ENCODE measurements around the gene OLFML1. TPM values are rescaled to one million over a fixed set of nuclear protein-coding genes. Genes with fewer than 3 reads are reported as not detected.
A peak's percentile ranks its signal among the peaks of the same experiment; 100 is the strongest.

OLFML1 gene
- total RNA-seq, 2 experiments from 2014 or later: not detected

DNA sequence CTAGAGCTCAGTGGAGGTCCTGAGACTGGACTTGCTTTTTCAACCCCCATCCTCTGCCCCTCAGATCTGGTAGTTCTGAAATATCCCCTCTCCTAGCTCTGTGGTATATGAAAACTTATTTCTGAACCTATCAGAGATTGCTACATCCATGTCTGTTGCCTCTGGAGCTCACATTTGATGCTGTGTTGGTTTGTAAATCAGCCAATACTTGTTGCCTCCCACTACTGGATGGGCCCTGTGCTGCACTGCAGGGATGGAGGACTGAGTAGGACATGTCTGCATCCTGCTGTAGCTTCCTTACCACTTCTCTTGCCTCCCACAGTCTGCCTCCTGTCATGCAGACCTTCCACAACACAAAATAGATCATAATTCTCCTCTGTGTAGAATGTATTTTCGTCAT, 5.2 kb downstream of the OLFML1 start:
- no peaks in the 10 kb centered on the region for H3K36me3 Mint-ChIP-seq
- DNase-seq: no peak
- no peak overlapping the region for H3K4me3 Mint-ChIP-seq
- no peaks in the 10 kb centered on the region for H3K9me3 Mint-ChIP-seq
- H3K27ac Mint-ChIP-seq: no peak overlapping the region
- peaks cover 3% of the 10 kb centered on the region for H3K4me1 Mint-ChIP-seq
- H3K27me3 Mint-ChIP-seq: no peaks in the 10 kb centered on the region

DNA sequence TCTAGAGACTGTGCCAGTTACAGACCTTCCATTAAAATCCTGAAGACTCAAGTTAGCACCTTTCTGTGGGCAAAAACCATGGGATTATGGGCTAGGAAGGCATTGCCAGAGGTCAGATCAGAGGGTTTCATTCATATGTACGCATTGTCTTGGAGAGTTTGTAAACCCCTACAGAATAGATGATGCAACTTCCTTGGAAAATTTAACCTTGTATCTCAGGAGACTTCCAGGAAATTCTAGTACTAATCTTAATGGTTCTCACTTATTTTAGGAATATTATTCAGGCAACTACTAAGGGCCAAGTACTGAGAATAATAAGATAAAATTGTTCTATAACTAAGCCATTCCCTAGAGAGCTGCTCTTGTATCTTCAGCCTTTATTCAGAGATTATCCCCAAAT, 6.9 kb downstream of the OLFML1 start:
- no peak for DNase-seq
- peaks cover 13% of the 10 kb centered on the region for H3K4me1 Mint-ChIP-seq
- no peak overlapping the region for H3K4me3 Mint-ChIP-seq
- no peak overlapping the region for H3K27ac Mint-ChIP-seq
- H3K9me3 Mint-ChIP-seq: no peaks in the 10 kb centered on the region
- H3K27me3 Mint-ChIP-seq: no peaks in the 10 kb centered on the region
- H3K36me3 Mint-ChIP-seq: peaks cover 3% of the 10 kb centered on the region

DNA sequence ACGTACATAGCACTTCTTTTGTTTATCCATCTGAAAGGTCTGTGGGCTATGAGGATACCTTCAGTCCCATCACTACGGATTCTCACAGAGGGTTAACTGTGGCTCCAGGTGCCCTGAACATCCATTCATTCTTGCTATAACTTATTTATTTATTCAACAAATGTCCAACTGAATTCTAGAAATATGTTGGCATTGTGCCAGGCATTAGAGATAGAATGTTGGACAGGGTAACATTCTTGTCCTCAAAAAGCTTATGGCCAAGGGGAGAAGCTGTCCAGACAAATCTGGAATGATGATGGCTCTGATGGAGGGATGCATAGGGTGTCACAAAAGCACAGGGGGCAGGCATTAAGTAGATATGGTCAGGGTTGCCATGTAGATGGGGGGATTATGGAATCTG, 8.4 kb downstream of the OLFML1 start:
- Mint-ChIP-seq H3K4me3 (no peak overlapping the region), H3K36me3 (peaks cover 3% of the 10 kb centered on the region), H3K9me3 (no peaks in the 10 kb centered on the region), H3K27ac (no peak overlapping the region), H3K4me1 (peaks cover 15% of the 10 kb centered on the region), H3K27me3 (no peaks in the 10 kb centered on the region)
- no peak for DNase-seq

DNA sequence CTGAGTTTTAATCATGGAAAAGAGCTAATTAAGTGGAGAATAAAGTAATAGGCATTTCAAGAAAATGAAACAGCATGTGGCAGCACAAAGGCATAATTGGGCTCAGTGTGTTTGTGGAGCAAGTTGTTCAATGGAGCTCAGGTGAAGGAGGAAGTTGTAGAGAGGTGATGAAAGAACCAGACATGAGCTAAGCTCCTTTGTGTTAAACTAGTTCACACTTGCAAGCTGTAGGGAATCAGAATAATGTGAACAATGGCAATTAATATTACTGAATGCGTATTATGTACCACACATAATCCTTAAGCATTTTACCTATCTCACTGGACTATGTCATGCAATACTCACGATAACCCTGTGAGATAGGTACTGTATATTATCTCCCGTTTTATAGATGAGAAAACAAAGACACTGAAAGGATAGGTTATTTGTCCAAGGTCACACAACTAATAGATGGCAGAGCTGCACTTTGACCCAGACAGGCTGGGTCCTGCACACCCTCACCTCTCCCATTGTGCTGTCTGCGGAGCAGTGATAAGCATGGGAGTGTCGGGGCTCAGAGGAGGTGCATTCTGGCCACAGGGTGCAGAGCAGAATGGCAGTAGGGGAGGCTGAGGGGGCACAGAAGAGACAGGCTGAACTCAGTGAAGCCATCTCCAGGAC, 8.9 kb downstream of the OLFML1 start:
- no peaks in the 10 kb centered on the region for H3K27me3 Mint-ChIP-seq
- H3K4me3 Mint-ChIP-seq: no peak overlapping the region
- H3K36me3 Mint-ChIP-seq: peaks cover 3% of the 10 kb centered on the region
- H3K4me1 Mint-ChIP-seq: peaks cover 16% of the 10 kb centered on the region
- no peak for DNase-seq
- H3K9me3 Mint-ChIP-seq: no peaks in the 10 kb centered on the region
- no peak overlapping the region for H3K27ac Mint-ChIP-seq

DNA sequence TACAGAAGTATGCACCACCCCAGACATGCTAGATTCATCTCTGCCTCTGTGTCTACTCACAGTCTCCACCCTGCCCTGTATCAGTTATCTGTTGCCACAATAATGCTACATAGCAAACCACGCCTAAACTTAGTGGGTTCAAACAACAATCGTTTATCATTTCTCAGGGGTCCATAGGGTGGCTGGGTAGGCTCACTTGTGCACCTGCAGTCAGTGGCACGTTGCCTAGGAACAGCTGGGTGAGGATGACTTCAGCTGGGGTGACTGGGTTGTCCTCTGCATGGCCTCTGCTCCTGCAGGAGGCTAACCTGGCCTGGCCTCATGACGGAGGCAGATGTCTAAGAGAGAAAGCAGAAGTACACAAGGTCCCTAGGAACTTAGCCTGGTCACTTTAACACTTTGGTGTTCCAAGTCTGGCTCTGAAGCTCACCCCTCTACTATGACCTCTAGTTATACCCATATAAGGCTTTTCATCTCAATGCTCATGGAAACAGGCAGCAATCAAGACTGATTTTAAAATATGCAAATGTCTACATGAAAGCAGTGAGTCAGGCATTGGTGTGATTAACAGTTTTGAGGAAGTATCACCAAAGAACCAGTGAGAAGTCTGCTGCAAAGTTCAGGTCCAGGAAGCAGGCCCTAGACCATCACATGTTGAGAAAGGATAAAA, 10.7 kb downstream of the OLFML1 start:
- peaks cover 16% of the 10 kb centered on the region for H3K4me1 Mint-ChIP-seq
- H3K4me3 Mint-ChIP-seq: no peak overlapping the region
- no peak for DNase-seq
- peak overlapping the region; percentile 69 for H3K27ac Mint-ChIP-seq
- H3K27me3 Mint-ChIP-seq: no peaks in the 10 kb centered on the region
- peaks cover 3% of the 10 kb centered on the region for H3K36me3 Mint-ChIP-seq
- no peaks in the 10 kb centered on the region for H3K9me3 Mint-ChIP-seq

DNA sequence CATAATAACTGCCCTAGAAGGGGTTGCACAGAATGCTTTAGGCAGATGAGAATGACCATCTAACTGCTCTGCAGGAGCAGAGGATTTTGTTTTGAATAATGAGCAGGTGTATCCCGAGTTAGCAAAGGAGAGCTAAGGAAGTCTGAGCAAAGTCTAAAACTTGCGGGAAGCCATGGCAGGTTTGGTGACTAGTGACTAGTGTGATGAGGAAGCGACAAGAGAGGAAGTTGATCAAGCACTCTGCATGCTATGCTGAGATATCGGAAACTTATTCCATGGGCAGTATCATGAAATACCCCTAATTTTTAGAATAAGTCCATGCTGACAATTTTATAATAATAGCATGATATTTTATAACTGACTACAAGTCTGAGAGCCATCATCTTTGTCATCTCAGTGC, 12.9 kb downstream of the OLFML1 start:
- Mint-ChIP-seq H3K4me1 (peaks cover 14% of the 10 kb centered on the region), H3K27me3 (no peaks in the 10 kb centered on the region), H3K4me3 (no peak overlapping the region), H3K36me3 (peaks cover 3% of the 10 kb centered on the region), H3K27ac (no peak overlapping the region), H3K9me3 (no peaks in the 10 kb centered on the region)
- DNase-seq: no peak

DNA sequence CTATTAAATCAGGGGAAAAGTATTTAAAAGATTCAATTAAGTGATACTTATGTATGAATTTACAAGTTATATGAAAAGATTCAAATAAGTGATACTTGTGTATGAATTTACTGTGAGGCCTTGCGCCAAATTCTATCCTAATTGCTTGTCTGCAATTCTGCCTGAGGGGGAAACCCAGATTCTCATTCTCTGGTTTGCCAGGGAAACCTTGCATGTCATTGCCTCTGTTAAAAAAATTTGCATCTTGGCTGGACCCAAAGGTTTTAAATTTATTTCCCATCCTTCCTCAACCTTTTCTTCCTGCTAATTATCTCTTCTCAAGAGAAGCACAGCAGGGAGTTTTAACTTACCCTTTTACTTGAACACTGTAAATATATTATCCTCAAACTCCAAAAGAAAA, 13.8 kb downstream of the OLFML1 start:
- DNase-seq: no peak
- no peak overlapping the region for H3K27ac Mint-ChIP-seq
- H3K36me3 Mint-ChIP-seq: peaks cover 3% of the 10 kb centered on the region
- no peaks in the 10 kb centered on the region for H3K9me3 Mint-ChIP-seq
- H3K4me3 Mint-ChIP-seq: no peak overlapping the region
- H3K4me1 Mint-ChIP-seq: peaks cover 14% of the 10 kb centered on the region
- no peaks in the 10 kb centered on the region for H3K27me3 Mint-ChIP-seq

DNA sequence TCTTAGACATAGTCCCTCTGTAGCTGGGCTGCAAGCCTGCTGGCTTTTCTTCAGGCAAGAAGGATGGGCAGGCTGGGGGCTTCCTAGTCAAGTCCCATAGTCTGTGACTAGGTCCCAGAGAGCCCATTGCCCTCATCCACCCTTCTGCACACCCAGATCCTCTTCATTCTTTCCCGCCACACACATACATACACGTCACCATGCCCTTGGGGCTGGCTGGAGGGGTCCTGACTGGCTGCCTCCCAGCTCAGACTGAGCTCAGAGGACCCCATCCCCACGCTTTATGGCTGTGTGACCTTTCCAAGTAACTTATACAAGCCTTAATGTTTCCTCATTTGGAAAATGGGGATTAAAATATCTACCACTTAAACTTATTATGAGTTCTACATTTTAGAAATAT, 14.9 kb downstream of the OLFML1 start:
- DNase-seq: no peak
- peaks cover 3% of the 10 kb centered on the region for H3K36me3 Mint-ChIP-seq
- H3K27ac Mint-ChIP-seq: no peak overlapping the region
- no peaks in the 10 kb centered on the region for H3K9me3 Mint-ChIP-seq
- H3K4me1 Mint-ChIP-seq: peaks cover 14% of the 10 kb centered on the region
- H3K4me3 Mint-ChIP-seq: no peak overlapping the region
- no peaks in the 10 kb centered on the region for H3K27me3 Mint-ChIP-seq

DNA sequence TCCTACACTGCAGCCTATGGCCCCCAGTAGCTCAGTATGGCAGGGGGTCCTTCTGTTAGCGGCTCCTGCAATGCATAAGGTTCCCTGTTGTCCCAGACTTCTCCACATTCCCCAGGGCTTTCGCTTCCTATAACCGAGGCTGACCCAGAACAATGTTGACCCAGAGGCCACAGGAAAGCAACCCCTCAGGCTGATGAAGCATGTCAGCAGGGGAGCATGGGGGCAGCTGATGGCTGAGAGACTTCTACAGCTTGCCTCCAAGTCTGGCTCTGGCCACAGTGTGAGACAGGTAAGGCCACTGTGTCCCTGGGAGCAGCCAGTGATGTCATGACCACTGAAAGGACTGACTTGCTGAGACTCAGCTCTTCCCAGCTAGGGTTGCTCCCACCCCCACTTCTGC, 15.9 kb downstream of the OLFML1 start:
- H3K4me3 Mint-ChIP-seq: no peak overlapping the region
- H3K36me3 Mint-ChIP-seq: peaks cover 3% of the 10 kb centered on the region
- H3K27ac Mint-ChIP-seq: no peak overlapping the region
- peaks cover 6% of the 10 kb centered on the region for H3K4me1 Mint-ChIP-seq
- DNase-seq: no peak
- H3K9me3 Mint-ChIP-seq: no peaks in the 10 kb centered on the region
- no peaks in the 10 kb centered on the region for H3K27me3 Mint-ChIP-seq

DNA sequence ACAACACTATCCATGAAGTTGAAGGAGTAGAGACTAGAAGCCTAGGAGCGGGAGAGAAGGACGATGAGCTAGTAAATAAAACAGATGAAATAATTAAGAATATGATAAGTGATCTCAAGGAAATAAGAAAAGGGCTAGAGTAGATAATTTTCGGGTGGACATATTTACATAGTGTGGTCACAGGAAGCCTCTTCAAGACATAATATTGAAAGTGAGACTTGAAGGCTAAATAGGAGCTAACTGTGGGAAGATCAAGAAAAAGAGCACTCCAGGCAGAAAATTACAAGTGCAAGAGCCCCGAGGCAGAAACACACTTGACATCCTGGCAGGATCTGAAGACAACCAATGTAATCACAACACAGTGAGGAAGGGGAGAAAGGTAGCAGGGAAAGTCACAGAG, 16.6 kb downstream of the OLFML1 start:
- Mint-ChIP-seq H3K36me3 (no peaks in the 10 kb centered on the region), H3K27ac (no peak overlapping the region), H3K4me1 (peaks cover 3% of the 10 kb centered on the region), H3K4me3 (no peak overlapping the region), H3K9me3 (no peaks in the 10 kb centered on the region), H3K27me3 (no peaks in the 10 kb centered on the region)
- DNase-seq: no peak

DNA sequence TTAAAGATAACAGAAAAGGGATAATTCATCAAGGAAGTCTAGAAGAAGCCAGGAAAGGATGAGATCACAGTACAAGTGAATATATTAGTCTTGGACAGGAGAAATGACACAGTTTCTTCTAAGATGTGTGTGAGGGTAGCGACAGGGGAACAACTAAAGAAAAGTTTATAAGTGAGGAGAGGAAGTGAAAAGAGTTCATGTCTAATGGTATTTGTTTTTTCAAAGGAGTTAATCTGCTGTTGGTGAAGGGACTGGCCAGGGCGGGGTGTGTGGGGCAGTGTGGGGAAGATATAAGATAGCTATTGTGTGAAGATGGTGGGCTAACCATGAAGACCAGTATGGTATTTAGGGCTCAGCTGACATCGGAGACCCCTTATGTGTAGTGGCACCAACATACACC, 20.9 kb downstream of the OLFML1 start:
- H3K27me3 Mint-ChIP-seq: no peaks in the 10 kb centered on the region
- no peak overlapping the region for H3K27ac Mint-ChIP-seq
- H3K4me3 Mint-ChIP-seq: no peak overlapping the region
- no peaks in the 10 kb centered on the region for H3K36me3 Mint-ChIP-seq
- no peaks in the 10 kb centered on the region for H3K4me1 Mint-ChIP-seq
- no peak for DNase-seq
- no peaks in the 10 kb centered on the region for H3K9me3 Mint-ChIP-seq

DNA sequence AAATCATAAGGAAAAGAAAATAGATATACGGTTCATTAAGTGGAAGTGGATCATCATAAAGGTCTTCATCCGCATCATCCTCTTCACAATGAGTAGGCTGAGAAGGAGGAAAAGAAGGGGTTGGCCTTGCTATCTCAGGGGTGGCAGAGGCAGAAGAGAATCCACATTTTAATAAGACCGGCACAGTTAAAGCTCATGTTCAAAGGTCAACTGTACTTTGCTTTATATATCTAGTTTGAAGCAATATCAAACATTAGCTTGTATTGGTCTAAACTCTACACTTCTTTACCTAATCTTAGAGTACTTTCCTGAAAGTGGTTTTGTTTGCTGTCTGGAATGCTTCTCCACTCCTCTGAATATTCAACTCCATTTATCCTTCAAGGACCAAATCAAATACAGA, 22.8 kb downstream of the OLFML1 start:
- peaks cover 13% of the 10 kb centered on the region for H3K4me1 Mint-ChIP-seq
- H3K4me3 Mint-ChIP-seq: no peak overlapping the region
- H3K36me3 Mint-ChIP-seq: no peaks in the 10 kb centered on the region
- H3K9me3 Mint-ChIP-seq: no peaks in the 10 kb centered on the region
- no peak overlapping the region for H3K27ac Mint-ChIP-seq
- no peak for DNase-seq
- H3K27me3 Mint-ChIP-seq: no peaks in the 10 kb centered on the region

DNA sequence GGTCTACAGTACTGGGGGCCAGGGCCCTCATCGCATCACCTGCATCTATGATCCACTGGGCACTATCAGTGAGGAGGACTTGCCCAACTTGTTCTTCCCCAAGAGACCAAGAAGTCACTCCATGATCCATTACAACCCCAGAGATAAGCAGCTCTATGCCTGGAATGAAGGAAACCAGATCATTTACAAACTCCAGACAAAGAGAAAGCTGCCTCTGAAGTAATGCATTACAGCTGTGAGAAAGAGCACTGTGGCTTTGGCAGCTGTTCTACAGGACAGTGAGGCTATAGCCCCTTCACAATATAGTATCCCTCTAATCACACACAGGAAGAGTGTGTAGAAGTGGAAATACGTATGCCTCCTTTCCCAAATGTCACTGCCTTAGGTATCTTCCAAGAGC, 24.7 kb downstream of the OLFML1 start:
- no peaks in the 10 kb centered on the region for H3K27me3 Mint-ChIP-seq
- no peak overlapping the region for H3K4me3 Mint-ChIP-seq
- peaks cover 15% of the 10 kb centered on the region for H3K4me1 Mint-ChIP-seq
- no peak for DNase-seq
- no peaks in the 10 kb centered on the region for H3K9me3 Mint-ChIP-seq
- H3K27ac Mint-ChIP-seq: no peak overlapping the region
- no peaks in the 10 kb centered on the region for H3K36me3 Mint-ChIP-seq

DNA sequence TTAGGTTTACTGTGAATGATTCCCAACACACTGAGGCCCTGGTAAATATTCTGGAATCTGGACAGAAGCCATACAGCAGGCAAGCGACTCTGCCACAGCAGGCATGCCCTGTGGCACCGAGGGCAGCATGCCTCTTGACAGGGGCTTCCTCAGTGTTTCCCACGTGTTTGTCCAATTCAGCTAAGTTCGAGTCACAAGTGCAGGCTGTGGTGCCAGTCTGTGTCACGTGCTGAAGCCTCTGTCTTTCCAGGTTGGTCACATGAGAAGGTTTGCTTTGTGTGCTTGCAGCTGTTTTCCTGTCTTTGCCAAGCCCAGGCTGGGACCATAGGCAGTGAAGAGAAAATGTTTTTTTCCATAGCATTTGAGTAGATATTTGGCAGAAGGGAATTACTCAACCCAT, 26.1 kb downstream of the OLFML1 start:
- no peak for DNase-seq
- Mint-ChIP-seq H3K4me3 (no peak overlapping the region), H3K9me3 (no peaks in the 10 kb centered on the region), H3K27me3 (no peaks in the 10 kb centered on the region), H3K36me3 (no peaks in the 10 kb centered on the region), H3K27ac (no peak overlapping the region), H3K4me1 (peaks cover 28% of the 10 kb centered on the region)

DNA sequence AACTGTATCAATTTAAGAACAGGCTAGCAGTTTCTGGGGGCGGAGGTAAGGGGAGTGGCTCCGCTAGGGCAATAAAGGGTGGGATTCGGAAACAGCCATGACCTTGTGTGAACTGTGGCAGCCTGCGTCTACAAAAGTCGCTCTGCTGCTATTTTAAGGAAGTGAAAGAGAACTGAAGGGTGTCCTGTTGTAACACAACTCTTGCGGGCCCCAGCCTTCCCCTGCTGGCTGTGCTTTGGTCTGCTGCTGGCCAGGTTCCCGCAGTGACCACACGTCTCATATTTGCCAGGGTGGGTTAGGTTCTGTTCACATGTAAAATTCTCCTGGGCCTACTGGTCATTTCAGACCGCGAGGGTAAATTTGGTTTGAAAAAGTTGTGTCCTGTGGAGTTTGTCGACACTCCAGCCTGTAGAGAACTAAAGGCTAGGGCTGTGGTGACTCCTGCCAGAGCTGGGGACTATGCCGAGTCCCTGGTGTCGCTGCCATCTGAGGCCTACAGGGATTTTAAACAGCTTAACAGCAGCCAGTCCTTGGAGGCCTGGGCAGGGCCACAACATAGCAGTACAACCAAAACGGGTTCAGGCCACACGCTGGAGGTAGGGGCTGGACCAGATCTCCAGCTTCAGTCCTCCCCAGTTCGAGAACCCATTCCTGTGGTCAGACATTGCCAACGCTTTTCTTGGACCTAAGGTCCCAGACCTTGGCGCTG, 27.4 kb downstream of the OLFML1 start:
- DNase-seq: peak; percentile 28
- H3K27me3 Mint-ChIP-seq: no peaks in the 10 kb centered on the region
- H3K27ac Mint-ChIP-seq: peak overlapping the region; percentile 91
- no peaks in the 10 kb centered on the region for H3K9me3 Mint-ChIP-seq
- peaks cover 37% of the 10 kb centered on the region for H3K4me1 Mint-ChIP-seq
- peaks cover 7% of the 10 kb centered on the region for H3K36me3 Mint-ChIP-seq
- peak overlapping the region; percentile 85 for H3K4me3 Mint-ChIP-seq
